Dedifferentiated amniotic fluid mesenchymal stem cell (primary cell): ENCODE data around the gene NRP1.

Source experiments
- DNase-seq: peaks from one replicate; pipeline ENCODE4 v3.0.0-alpha.2; 2016; ENCODE audit errors: extremely low spot score

Gene NRP1

GRCh38 chr10:33260403-33261149, 73.9 kb downstream of the NRP1 start:
- DNase-seq = no peak

GRCh38 chr10:33258967-33259366, 75.5 kb downstream of the NRP1 start:
- peak; percentile 46 for DNase-seq

GRCh38 chr10:33257439-33258080, 76.9 kb downstream of the NRP1 start:
- DNase-seq = no peak

- DNase-seq = no peak
Observed at GRCh38 chr10:33256458-33256857, 78.0 kb downstream of the NRP1 start.

GRCh38 chr10:33254556-33255160, 79.8 kb downstream of the NRP1 start:
- no peak for DNase-seq

- no peak for DNase-seq
Observed at GRCh38 chr10:33253411-33253810, 81.1 kb downstream of the NRP1 start.

GRCh38 chr10:33252794-33253203, 81.7 kb downstream of the NRP1 start:
- peak; percentile 38 for DNase-seq

GRCh38 chr10:33252324-33252723, 82.1 kb downstream of the NRP1 start:
- no peak for DNase-seq

- DNase-seq = no peak
Observed at GRCh38 chr10:33249659-33250345, 84.7 kb downstream of the NRP1 start.

GRCh38 chr10:33249137-33249536, 85.3 kb downstream of the NRP1 start:
- DNase-seq = no peak

- no peak for DNase-seq
Observed at GRCh38 chr10:33248638-33249037, 85.8 kb downstream of the NRP1 start.

GRCh38 chr10:33247221-33247922, 87.1 kb downstream of the NRP1 start:
- no peak for DNase-seq

GRCh38 chr10:33245343-33245742, 89.1 kb downstream of the NRP1 start:
- no peak for DNase-seq

GRCh38 chr10:33244354-33244967, 90.0 kb downstream of the NRP1 start:
- no peak for DNase-seq

- DNase-seq = no peak
Observed at GRCh38 chr10:33243703-33244102, 90.8 kb downstream of the NRP1 start.

- no peak for DNase-seq
Observed at GRCh38 chr10:33242931-33243330, 91.5 kb downstream of the NRP1 start.

- no peak for DNase-seq
Observed at GRCh38 chr10:33241351-33241750, 93.1 kb downstream of the NRP1 start.

GRCh38 chr10:33240931-33241330, 93.5 kb downstream of the NRP1 start:
- DNase-seq = peak; percentile 46

- DNase-seq = no peak
Observed at GRCh38 chr10:33240258-33240657, 94.2 kb downstream of the NRP1 start.

GRCh38 chr10:33239257-33239656, 95.2 kb downstream of the NRP1 start:
- no peak for DNase-seq

- DNase-seq = no peak
Observed at GRCh38 chr10:33238643-33239042, 95.8 kb downstream of the NRP1 start.
